B cell (primary cell): ENCODE measurements around the gene SMIM35. TPM values are rescaled to one million over a fixed set of nuclear protein-coding genes. Genes with fewer than 3 reads are reported as not detected.

Source experiments
- ATAC-seq: fragments of 200-7000 bp; cut with Tn5 transposase; one replicate; pipeline ENCODE4 v1.10.0; 2021; ENCODE audit warnings: low read depth, mild to moderate bottlenecking, moderate number of reproducible peaks, moderate library complexity
- CTCF ChIA-PET: fragments of 350-600 bp; sonication (Branson Sonifier 250); formaldehyde crosslinking; loops from one replicate; lab custom pipeline; 2021; ENCODE audit warnings: antibody characterized with exemption, inconsistent platforms; lab: Charles Lee
- POLR2A ChIA-PET: fragments of 350-600 bp; sonication (Branson Sonifier 250); formaldehyde crosslinking; loops from one replicate; lab custom pipeline; 2021; ENCODE audit warnings: antibody characterized with exemption; lab: Charles Lee
- DNase-seq: peaks from one replicate; pipeline ENCODE4 v3.0.0; 2013
- H2AFZ ChIP-seq: 2 replicates; pipeline ENCODE4 v1.6.1; 2012; ENCODE audit warnings: mild to moderate bottlenecking, low read depth, low read length; ENCODE audit not compliant: insufficient read depth, poor library complexity, severe bottlenecking
- H3K27ac ChIP-seq, 2 donors: 1 replicate in 1 of 2; 2 replicates in 1 of 2; pipeline ENCODE4 v1.5.1; 2012 to 2013; ENCODE audit warnings: low read length in 2 of 2, mild to moderate bottlenecking in 2 of 2, moderate library complexity in 1 of 2
- H3K27me3 ChIP-seq, 4 experiments: fragments of 200-600 bp in 1 of 4; sonication (generic) in 1 of 4; replicated peaks in 1 of 4; 1 replicate in 2 of 4; 2 replicates in 2 of 4; pipeline versions ENCODE4 v1.6.1 to v1.7.0; 2013 to 2016; ENCODE audit warnings: low read length in 3 of 4, mild to moderate bottlenecking in 2 of 4, mixed read lengths in 1 of 4, moderate library complexity in 1 of 4; ENCODE audit not compliant: insufficient read depth in 4 of 4, control insufficient read depth in 3 of 4; ENCODE audit errors: control extremely low read depth in 1 of 4
- H3K36me3 ChIP-seq, 2 experiments: replicated peaks in 1 of 2; 1 replicate in 1 of 2; 2 replicates in 1 of 2; pipeline versions ENCODE4 v1.6.1 to v1.7.1; 2013; ENCODE audit warnings: low read length in 1 of 2; ENCODE audit not compliant: insufficient read depth in 2 of 2, control insufficient read depth in 1 of 2; ENCODE audit errors: control extremely low read depth in 1 of 2, extremely low read depth in 1 of 2
- H3K4me1 ChIP-seq, 2 donors: fragments of 200-600 bp in 1 of 2; sonication (generic) in 1 of 2; 1 replicate in 1 of 2; 2 replicates in 1 of 2; pipeline versions ENCODE4 v1.5.1 to v1.6.1; 2013 to 2017; ENCODE audit warnings: low read length in 2 of 2; ENCODE audit not compliant: control insufficient read depth in 2 of 2, insufficient read depth in 2 of 2
- H3K4me2 ChIP-seq: replicated peaks from 2 replicates; pipeline ENCODE3; 2012; ENCODE audit warnings: mild to moderate bottlenecking, low read depth, low read length; ENCODE audit not compliant: poor library complexity, severe bottlenecking
- H3K4me3 ChIP-seq, 5 experiments: fragments of 200-600 bp in 1 of 5; sonication (generic) in 1 of 5; 1 replicate in 3 of 5; 2 replicates in 2 of 5; pipeline versions ENCODE4 v1.5.1 to v1.7.0; 2011 to 2016; ENCODE audit warnings: low read length in 4 of 5, mild to moderate bottlenecking in 4 of 5, low read depth in 2 of 5, control low read depth in 1 of 5, moderate library complexity in 1 of 5; ENCODE audit not compliant: insufficient read depth in 1 of 5; ENCODE audit errors: control extremely low read depth in 1 of 5, extremely low read depth in 1 of 5
- H3K79me2 ChIP-seq: fragments of 200-600 bp; sonication (generic); one replicate; pipeline ENCODE4 v1.6.0; 2016; ENCODE audit warnings: low read length; ENCODE audit not compliant: control insufficient read depth, insufficient read depth
- H3K9ac ChIP-seq: fragments of 200-600 bp; sonication (generic); 2 replicates; pipeline ENCODE4 v1.6.1; 2017; ENCODE audit warnings: mild to moderate bottlenecking, low read length, moderate library complexity
- H3K9me3 ChIP-seq, 3 donors: one replicate each; pipeline versions ENCODE4 v1.6.1 to v1.7.1; 2013; ENCODE audit warnings: low read length in 2 of 3; ENCODE audit not compliant: control insufficient read depth in 2 of 3, insufficient read depth in 1 of 3; ENCODE audit errors: control extremely low read depth in 1 of 3
- H4K20me1 ChIP-seq: 2 replicates; pipeline ENCODE4 v1.6.0; 2012; ENCODE audit warnings: mild to moderate bottlenecking, low read length; ENCODE audit not compliant: insufficient read depth, control insufficient read depth, poor library complexity, severe bottlenecking
- H3K27ac Mint-ChIP-seq: one replicate; pipeline ENCODE4 v1.8.0; 2021; ENCODE audit warnings: mixed read lengths
- H3K27me3 Mint-ChIP-seq: one replicate; pipeline ENCODE4 v1.8.0; 2021; ENCODE audit warnings: mixed read lengths
- H3K4me1 Mint-ChIP-seq: one replicate; pipeline ENCODE4 v1.8.0; 2021; ENCODE audit warnings: mixed read lengths
- H3K4me3 Mint-ChIP-seq: one replicate; pipeline ENCODE4 v1.8.0; 2021; ENCODE audit warnings: mixed read lengths
- H3K9me3 Mint-ChIP-seq: one replicate; pipeline ENCODE4 v1.8.0; 2022; ENCODE audit warnings: mixed read lengths; ENCODE audit not compliant: insufficient read depth
- EZH2 ChIP-seq: IDR thresholded peaks from 2 replicates; pipeline ENCODE4 v1.6.1; 2012; ENCODE audit warnings: borderline replicate concordance, low read depth, mild to moderate bottlenecking, moderate library complexity, low read length; ENCODE audit not compliant: insufficient read depth, poor library complexity, severe bottlenecking
- WGBS: methylation state at CpG from one replicate; pipeline ENCODE4 v1.1.5; 2013; ENCODE audit warnings: missing lambda C conversion rate; ENCODE audit not compliant: insufficient coverage; 5-methylcytosine and 5-hydroxymethylcytosine counted together
- intact Hi-C: fragments of 100-400 bp; cut with micrococcal nuclease; formaldehyde crosslinking; loops from one replicate; pipeline ENCODE4 v1.10.0; 2022
- polyA plus RNA-seq: library from polyadenylated mRNA; depleted of rRNA; stranded (reverse); fragments of >200 nt; gene quantifications from 2 replicates; pipeline ENCODE4 v1.2.3, GENCODE V29; 2012
- total RNA-seq, 2 donors: library from RNA; stranded (reverse); fragments of 120-200 nt in 1 of 2; gene quantifications; 1 replicate in 1 of 2; 2 replicates in 1 of 2; pipeline versions ENCODE4 v1.2.3 to v1.2.4, GENCODE V29; 2013 to 2022
- TF ChIP-seq, protein P1 (sequence below): fragments of 200-600 bp; IDR thresholded peaks from one replicate; pipeline ENCODE4 v1.8.0; 2022; ENCODE audit warnings: antibody characterized with exemption, mild to moderate bottlenecking

The SMIM35 gene
- total and polyA plus RNA-seq, 2 donors (not counting 1 experiment from before 2014, with no cell fraction given) = 1.3 to 4.5 TPM

DNA sequence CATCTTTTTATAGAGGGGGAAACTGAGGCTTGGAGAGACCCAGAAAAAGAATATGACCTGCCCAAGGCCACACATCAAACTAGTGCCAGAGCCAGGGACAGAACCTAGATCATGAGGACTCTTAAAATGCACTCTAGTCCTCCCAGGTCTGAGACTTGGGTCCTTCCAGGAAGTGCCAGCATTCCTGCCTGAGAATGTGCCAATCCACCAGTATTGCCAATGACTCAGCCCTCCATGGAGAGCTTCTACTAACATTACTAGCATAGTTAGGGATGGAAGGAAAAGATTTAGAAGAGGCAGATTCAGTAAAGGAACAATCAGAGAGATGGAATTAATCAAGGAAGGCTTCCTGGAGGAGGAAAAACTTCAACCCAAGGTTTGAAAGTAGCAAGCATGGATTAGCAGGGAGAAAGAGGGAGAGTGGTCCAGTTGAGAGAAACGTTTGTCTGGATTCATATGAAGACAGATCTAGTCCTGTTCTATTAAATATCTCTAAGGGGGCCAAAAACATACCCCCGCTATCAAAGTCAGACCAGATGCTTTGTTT, 20.1 kb upstream of the SMIM35 start:
- Mint-ChIP-seq H3K4me1 (no peaks in the 10 kb centered on the region), H3K27ac (no peak overlapping the region), H3K27me3 (peaks cover 23% of the 10 kb centered on the region), H3K9me3 (no peaks in the 10 kb centered on the region), H3K4me3 (no peak overlapping the region)
- ChIA-PET CTCF (no interaction called here), POLR2A (no interaction called here)
- no peak overlapping the region for H2AFZ ChIP-seq
- intact Hi-C loops = no loop called here
- WGBS = 80% methylated on average over 1 of the region's 2 CpGs
- no peak overlapping the region for H3K4me2 ChIP-seq
- no peak overlapping the region for H3K9ac ChIP-seq
- H3K4me1 ChIP-seq = no peaks in the 10 kb centered on the region
- H3K27me3 ChIP-seq = peaks cover 0 to 4% (median 0%) of the 10 kb centered on the region in 4 experiments
- H3K9me3 ChIP-seq = no peaks in the 10 kb centered on the region
- no peaks in the 10 kb centered on the region for H3K36me3 ChIP-seq
- ATAC-seq = no peak
- no peak overlapping the region for H3K4me3 ChIP-seq
- TF ChIP-seq, protein P1, sequence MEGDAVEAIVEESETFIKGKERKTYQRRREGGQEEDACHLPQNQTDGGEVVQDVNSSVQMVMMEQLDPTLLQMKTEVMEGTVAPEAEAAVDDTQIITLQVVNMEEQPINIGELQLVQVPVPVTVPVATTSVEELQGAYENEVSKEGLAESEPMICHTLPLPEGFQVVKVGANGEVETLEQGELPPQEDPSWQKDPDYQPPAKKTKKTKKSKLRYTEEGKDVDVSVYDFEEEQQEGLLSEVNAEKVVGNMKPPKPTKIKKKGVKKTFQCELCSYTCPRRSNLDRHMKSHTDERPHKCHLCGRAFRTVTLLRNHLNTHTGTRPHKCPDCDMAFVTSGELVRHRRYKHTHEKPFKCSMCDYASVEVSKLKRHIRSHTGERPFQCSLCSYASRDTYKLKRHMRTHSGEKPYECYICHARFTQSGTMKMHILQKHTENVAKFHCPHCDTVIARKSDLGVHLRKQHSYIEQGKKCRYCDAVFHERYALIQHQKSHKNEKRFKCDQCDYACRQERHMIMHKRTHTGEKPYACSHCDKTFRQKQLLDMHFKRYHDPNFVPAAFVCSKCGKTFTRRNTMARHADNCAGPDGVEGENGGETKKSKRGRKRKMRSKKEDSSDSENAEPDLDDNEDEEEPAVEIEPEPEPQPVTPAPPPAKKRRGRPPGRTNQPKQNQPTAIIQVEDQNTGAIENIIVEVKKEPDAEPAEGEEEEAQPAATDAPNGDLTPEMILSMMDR = no peak
- no peak for TF ChIP-seq EZH2
- DNase-seq = no peak
- no peaks in the 10 kb centered on the region for H4K20me1 ChIP-seq
- H3K27ac ChIP-seq = no peak overlapping the region
- no peaks in the 10 kb centered on the region for H3K79me2 ChIP-seq

DNA sequence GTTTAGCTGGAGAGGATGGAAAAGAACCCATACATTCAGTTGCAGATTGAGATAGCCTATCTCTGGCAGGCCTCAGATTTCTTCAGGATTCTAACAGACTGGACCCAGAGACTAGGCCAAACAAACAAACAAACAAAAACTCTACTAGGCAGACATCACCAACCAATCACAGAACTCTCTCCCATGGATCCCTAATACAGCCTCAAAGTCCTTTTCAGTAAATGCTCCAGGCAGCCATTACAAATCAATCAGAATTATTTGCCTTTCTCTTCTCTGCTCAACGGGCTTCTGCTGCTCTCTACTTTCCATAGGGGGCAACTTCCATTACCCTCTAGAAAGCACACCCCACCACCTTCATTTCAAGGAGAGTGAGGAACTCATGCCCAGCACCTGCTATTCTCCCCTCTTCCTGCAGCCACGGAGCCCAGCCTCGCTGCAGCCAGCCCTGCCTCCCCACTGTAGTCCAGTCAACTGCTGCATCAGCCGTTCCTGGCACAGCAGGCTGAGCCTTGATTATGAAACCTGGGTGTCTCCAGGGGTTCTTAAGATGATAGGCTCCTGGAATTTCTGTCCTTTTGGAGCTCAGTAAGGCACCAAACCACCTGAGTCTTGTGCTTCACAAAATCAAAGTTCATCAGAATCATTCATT, 19.0 kb upstream of the SMIM35 start:
- H3K36me3 ChIP-seq = no peaks in the 10 kb centered on the region
- no peak overlapping the region for H3K27ac ChIP-seq
- Mint-ChIP-seq H3K4me1 (no peaks in the 10 kb centered on the region), H3K9me3 (no peaks in the 10 kb centered on the region), H3K4me3 (no peak overlapping the region), H3K27me3 (peaks cover 25% of the 10 kb centered on the region), H3K27ac (no peak overlapping the region)
- H3K9me3 ChIP-seq = no peaks in the 10 kb centered on the region
- ATAC-seq (no peak), DNase-seq (no peak)
- no peak overlapping the region for H2AFZ ChIP-seq
- intact Hi-C loops = no loop called here
- no peaks in the 10 kb centered on the region for H3K4me1 ChIP-seq
- H3K9ac ChIP-seq = no peak overlapping the region
- H3K27me3 ChIP-seq = no peaks in the 10 kb centered on the region
- ChIA-PET CTCF (interaction anchor here (1.4 kb wide), 1 partner anchor 17 kb away, joined by 4 read pairs; no protein-coding TSS in a partner anchor), POLR2A (no interaction called here)
- TF ChIP-seq, protein P1 = no peak
- no peak for TF ChIP-seq EZH2
- WGBS = 91% methylated on average over 4 of the region's 4 CpGs
- no peak overlapping the region for H3K4me2 ChIP-seq
- no peaks in the 10 kb centered on the region for H4K20me1 ChIP-seq
- no peaks in the 10 kb centered on the region for H3K79me2 ChIP-seq
- H3K4me3 ChIP-seq = no peak overlapping the region
